Germinal center (tissue), 1 donor: ENCODE measurements around the gene TEX22.

Source experiments
- DNase-seq: peaks from one replicate; pipeline ENCODE4 v3.0.0; 2012; ENCODE audit warnings: mixed read lengths, low spot score

Gene TEX22

GRCh38 chr14:105456736-105457617 is 58.6 kb downstream of the TEX22 start:
- no peak for DNase-seq

DNA sequence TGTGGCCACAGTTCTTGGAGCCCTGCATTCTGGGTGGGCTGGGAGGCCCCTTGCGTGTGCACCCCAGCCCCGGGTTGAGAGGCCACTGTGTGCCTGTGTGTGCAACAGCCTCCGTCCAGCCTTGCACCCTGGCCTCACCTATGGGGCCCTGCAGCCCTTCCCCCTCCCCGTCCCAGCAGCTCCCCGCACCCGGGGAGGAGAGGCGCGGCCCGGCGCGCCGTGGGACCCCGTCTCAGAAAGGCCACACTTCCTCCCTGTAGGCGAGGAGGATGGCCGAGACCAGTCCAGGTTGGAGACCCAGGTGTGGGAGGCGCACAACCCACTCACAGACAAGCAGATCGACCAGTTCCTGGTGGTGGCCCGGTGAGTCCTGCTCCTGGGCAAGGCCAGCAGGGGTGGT is 59.7 kb downstream of the TEX22 start:
- no peak for DNase-seq

- DNase-seq = no peak
These were observed 60.2 kb downstream of the TEX22 start for GRCh38 chr14:105458571-105458970.

GRCh38 chr14:105460116-105460515 is 61.8 kb downstream of the TEX22 start:
- DNase-seq = no peak

- no peak for DNase-seq
These were observed 62.3 kb downstream of the TEX22 start for GRCh38 chr14:105460616-105461015.

DNA sequence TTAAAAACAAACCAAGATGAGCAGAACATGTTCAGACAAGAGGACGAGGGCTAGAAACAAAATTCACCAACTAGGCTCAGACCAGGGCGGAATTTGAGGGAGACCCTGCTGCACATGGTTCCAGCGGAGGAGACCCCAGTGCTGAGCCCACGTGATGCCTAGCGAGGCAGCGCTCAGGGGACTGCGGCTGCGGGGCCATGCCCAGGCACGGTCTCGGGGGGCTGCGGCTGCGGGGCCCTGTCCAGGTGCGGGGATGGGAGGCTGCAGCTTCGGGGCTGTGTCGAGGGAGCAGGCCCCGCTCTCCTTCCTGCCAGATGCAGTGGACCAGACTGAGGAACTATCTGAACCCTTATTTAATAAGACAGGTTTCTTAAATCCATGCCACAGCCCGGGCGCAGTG is 63.6 kb downstream of the TEX22 start:
- no peak for DNase-seq
